ENCODE data around the gene ZDHHC9. TPM values are rescaled to one million over a fixed set of nuclear protein-coding genes. Genes with fewer than 3 reads are reported as not detected.

The ZDHHC9 gene
- total RNA-seq, 1 donor from 2014 or later = 43.0 TPM

DNA sequence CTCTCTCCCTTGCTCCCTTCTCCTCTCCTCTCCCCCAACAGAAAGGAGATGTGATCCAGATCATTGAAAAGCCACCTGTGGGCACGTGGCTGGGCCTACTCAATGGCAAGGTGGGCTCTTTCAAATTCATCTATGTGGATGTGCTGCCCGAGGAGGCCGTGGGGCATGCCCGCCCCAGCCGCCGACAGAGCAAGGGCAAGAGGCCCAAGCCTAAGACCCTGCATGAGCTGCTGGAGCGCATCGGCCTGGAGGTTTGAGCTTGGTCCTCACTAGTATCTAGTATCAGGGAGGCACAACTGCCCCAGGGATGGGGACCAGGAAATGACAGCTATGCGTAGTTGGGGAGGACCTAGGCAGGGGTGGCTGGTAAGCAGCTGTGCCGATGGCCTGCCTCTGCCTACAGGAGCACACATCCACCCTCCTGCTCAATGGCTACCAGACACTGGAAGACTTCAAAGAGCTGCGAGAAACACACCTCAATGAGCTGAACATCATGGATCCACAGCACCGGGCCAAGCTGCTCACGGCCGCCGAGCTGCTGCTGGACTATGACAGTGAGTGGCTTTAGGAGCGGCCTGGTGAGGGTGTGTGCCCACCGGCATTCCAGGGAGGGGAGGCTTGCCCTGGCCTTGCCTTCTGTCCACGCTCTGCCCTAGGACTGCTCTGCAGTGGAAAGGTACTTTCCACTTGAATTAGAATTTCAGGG, 50.9 kb downstream of the ZDHHC9 start:
- Histone ChIP-seq H3K27ac (no peak overlapping the region), H3K9me3 (no peaks in the 10 kb centered on the region), H3K4me1 (no peaks in the 10 kb centered on the region), H3K36me3 (no peaks in the 10 kb centered on the region), H3K27me3 (no peaks in the 10 kb centered on the region), H3K4me3 (no peak overlapping the region)
- DNase-seq (ENCODE audit: low spot score in 2 of 2) = peak in 1 of 2 donors; percentile 50
- TF ChIP-seq, protein P1, sequence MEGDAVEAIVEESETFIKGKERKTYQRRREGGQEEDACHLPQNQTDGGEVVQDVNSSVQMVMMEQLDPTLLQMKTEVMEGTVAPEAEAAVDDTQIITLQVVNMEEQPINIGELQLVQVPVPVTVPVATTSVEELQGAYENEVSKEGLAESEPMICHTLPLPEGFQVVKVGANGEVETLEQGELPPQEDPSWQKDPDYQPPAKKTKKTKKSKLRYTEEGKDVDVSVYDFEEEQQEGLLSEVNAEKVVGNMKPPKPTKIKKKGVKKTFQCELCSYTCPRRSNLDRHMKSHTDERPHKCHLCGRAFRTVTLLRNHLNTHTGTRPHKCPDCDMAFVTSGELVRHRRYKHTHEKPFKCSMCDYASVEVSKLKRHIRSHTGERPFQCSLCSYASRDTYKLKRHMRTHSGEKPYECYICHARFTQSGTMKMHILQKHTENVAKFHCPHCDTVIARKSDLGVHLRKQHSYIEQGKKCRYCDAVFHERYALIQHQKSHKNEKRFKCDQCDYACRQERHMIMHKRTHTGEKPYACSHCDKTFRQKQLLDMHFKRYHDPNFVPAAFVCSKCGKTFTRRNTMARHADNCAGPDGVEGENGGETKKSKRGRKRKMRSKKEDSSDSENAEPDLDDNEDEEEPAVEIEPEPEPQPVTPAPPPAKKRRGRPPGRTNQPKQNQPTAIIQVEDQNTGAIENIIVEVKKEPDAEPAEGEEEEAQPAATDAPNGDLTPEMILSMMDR (IDR thresholded peaks at IDR 0.05) = no peak
- intact Hi-C loops (cut with DNase I) = no loop called here

DNA sequence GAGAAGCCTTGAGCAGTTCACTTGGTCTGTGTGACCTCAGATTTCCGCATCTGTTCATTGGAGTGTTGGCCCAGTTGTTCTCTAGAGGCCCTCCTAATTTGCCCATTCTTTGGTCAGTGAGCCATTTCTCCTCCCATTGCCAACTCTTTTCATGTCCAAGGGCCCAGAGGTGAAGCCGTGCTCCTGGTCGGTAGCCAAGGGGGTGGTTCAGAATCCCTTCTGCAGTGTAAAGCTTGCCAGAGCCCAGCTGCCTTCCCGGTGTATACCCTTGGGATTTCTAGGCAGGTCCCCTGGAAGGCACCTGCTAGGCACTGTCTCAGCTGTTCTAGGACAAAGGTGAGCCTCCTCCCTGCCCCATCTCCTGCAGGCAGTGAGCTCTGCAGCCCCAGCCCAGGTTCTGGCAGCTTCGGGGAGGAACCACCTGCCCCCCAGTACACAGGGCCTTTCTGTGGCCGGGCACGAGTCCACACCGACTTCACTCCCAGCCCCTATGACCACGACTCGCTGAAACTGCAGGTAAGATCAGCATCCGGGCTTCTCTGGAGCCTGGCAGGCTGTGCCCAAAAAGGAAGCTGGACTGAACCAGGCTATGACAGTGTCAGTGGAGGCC, 51.6 kb downstream of the ZDHHC9 start:
- Histone ChIP-seq H3K27ac (no peak overlapping the region), H3K4me1 (no peaks in the 10 kb centered on the region), H3K9me3 (no peaks in the 10 kb centered on the region), H3K4me3 (no peak overlapping the region), H3K36me3 (no peaks in the 10 kb centered on the region), H3K27me3 (no peaks in the 10 kb centered on the region)
- intact Hi-C loops (cut with DNase I) = no loop called here
- TF ChIP-seq, protein P1 (IDR thresholded peaks at IDR 0.05) = no peak
- peak in 1 of 2 donors; percentile 33 for DNase-seq (ENCODE audit: low spot score in 2 of 2)

DNA sequence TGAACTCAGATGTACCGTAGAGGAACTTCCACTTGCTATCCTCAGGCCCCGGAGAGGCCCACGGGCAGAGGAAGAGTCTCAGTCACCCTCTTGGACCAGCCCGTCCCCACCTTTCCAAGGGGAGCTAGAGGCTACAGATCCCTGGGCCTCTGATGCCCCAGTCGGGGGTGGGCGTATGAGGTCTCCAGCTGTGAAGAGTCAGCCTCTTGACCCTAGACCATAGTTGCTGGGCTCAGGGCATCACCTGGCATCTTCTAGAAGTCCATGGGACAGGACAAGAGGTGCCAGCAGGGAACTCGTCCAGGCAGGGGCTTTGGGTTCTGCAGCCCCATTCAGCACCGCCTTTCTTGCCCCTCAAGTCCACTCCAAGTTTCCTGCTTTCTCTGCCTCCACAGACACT, 52.4 kb downstream of the ZDHHC9 start:
- Histone ChIP-seq H3K4me3 (no peak overlapping the region), H3K9me3 (no peaks in the 10 kb centered on the region), H3K27me3 (no peaks in the 10 kb centered on the region), H3K4me1 (no peaks in the 10 kb centered on the region), H3K36me3 (no peaks in the 10 kb centered on the region), H3K27ac (no peak overlapping the region)
- intact Hi-C loops (cut with DNase I) = no loop called here
- TF ChIP-seq, protein P1 (IDR thresholded peaks at IDR 0.05) = no peak
- DNase-seq (ENCODE audit: low spot score in 2 of 2) = peak in 1 of 2 donors; percentile 30

DNA sequence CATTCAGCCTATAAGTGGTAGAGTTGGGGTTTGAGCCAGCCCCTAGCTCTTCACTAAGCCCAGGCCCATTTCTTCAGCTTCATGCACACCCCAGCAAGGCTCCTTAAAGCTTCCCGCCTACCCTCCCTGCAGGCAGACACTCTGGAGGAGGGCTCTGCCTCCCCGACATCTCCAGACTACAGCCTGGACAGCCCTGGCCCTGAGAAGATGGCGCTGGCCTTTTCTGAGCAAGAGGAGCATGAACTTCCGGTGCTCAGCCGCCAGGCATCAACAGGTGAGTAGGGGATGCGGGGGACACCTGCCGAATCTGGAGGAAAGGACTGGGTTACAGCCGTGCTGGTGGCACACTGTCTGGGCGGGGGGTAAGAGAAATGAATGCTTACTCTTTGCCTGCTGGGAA, 52.9 kb downstream of the ZDHHC9 start:
- no peaks in the 10 kb centered on the region for H3K36me3 ChIP-seq
- no peaks in the 10 kb centered on the region for H3K9me3 ChIP-seq
- no peak for DNase-seq (ENCODE audit: low spot score in 2 of 2)

DNA sequence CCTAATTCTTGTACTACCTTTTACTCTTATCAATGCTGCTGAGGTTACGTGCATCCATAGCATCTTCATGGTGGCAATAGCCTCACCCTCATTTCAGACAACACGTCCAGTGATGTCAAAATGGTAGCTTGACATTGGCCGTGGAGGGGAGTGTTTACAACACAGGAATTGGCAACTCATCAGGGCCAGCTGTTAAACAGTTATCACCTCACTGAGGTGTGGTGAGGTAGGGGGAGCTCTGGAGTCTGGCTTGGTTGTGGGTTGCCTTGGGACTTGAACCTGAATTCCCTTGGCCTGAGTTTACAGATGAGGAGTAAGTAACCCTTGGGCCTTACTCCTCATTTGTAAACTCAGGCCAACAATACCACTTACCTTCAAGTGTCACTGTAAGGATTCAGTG, 53.5 kb downstream of the ZDHHC9 start:
- Histone ChIP-seq H3K27ac (no peak overlapping the region), H3K36me3 (no peaks in the 10 kb centered on the region), H3K9me3 (no peaks in the 10 kb centered on the region), H3K4me3 (no peak overlapping the region), H3K27me3 (no peaks in the 10 kb centered on the region), H3K4me1 (no peaks in the 10 kb centered on the region)
- intact Hi-C loops (cut with DNase I) = no loop called here
- DNase-seq (ENCODE audit: low spot score in 2 of 2) = peak in 1 of 2 donors; percentile 31
- TF ChIP-seq, protein P1 (IDR thresholded peaks at IDR 0.05) = no peak

More for the DNA sequence above, 52.9 kb downstream of the ZDHHC9 start:
- intact Hi-C loops (cut with DNase I) = no loop called here
- TF ChIP-seq, protein P1 (IDR thresholded peaks at IDR 0.05) = no peak
- H3K4me1 ChIP-seq = no peaks in the 10 kb centered on the region
- H3K27me3 ChIP-seq = no peaks in the 10 kb centered on the region
- no peak overlapping the region for H3K27ac ChIP-seq
- H3K4me3 ChIP-seq = no peak overlapping the region
